Vagina (tissue), 2 donors: ENCODE data around the gene KIF21B. TPM values are rescaled to one million over a fixed set of nuclear protein-coding genes. Genes with fewer than 3 reads are reported as not detected.

Experiments
- DNase-seq, 2 donors: peaks; one replicate each; pipeline ENCODE4 v3.0.0-alpha.2; 2017; ENCODE audit errors: extremely low spot score in 2 of 2
- H3K27ac ChIP-seq: fragments of 200-600 bp; sonication (generic); one replicate; pipeline ENCODE4 v1.5.1; 2019
- H3K27me3 ChIP-seq: fragments of 200-600 bp; sonication (generic); one replicate; pipeline ENCODE4 v1.5.1; 2019
- H3K36me3 ChIP-seq, 2 donors: fragments of 200-600 bp; sonication (generic); one replicate each; pipeline ENCODE4 v1.5.1; 2017 to 2019
- H3K4me1 ChIP-seq: fragments of 200-600 bp; sonication (generic); one replicate; pipeline ENCODE4 v1.5.1; 2019
- H3K4me3 ChIP-seq, 2 donors: fragments of 200-600 bp; sonication (generic); 1 replicate in 1 of 2; 2 replicates in 1 of 2; pipeline ENCODE4 v1.5.1; 2016 to 2019
- H3K9me3 ChIP-seq: fragments of 200-600 bp; sonication (generic); one replicate; pipeline ENCODE4 v1.5.1; 2019
- POLR2A ChIP-seq, 2 donors: fragments of 450-650 bp; IDR thresholded peaks; one replicate each; pipeline ENCODE4 v1.6.1; 2017; ENCODE audit warnings: antibody characterized with exemption in 2 of 2, mild to moderate bottlenecking in 2 of 2, moderate library complexity in 2 of 2
- POLR2AphosphoS5 ChIP-seq, 2 donors: sonication (generic); formaldehyde crosslinking; IDR thresholded peaks; one replicate each; pipeline ENCODE4 v1.9.0; 2017; ENCODE audit warnings: antibody characterized with exemption in 2 of 2, mild to moderate bottlenecking in 2 of 2, low read depth in 1 of 2; ENCODE audit not compliant: insufficient read depth in 1 of 2
- intact Hi-C: fragments of 100-400 bp; cut with DNase I; formaldehyde crosslinking; loops from one replicate; pipeline ENCODE4 v1.15.1; 2023
- total RNA-seq: library from RNA; depleted of rRNA; stranded (reverse); fragments of >200 nt; gene quantifications from one replicate; pipeline ENCODE4 v1.2.3, GENCODE V29; 2016
- TF ChIP-seq, protein P1 (sequence below), 3 experiments: fragments of 450-650 bp in 2 of 3; fragments of 200-600 bp in 1 of 3; sonication (generic) in 1 of 3; IDR thresholded peaks; one replicate each; pipeline ENCODE4 v1.5.1; 2017 to 2019; ENCODE audit warnings: antibody characterized with exemption in 3 of 3, mild to moderate bottlenecking in 2 of 3, moderate library complexity in 2 of 3

The KIF21B gene
- total RNA-seq, 1 donor from 2014 or later, result 4.7 TPM

DNA sequence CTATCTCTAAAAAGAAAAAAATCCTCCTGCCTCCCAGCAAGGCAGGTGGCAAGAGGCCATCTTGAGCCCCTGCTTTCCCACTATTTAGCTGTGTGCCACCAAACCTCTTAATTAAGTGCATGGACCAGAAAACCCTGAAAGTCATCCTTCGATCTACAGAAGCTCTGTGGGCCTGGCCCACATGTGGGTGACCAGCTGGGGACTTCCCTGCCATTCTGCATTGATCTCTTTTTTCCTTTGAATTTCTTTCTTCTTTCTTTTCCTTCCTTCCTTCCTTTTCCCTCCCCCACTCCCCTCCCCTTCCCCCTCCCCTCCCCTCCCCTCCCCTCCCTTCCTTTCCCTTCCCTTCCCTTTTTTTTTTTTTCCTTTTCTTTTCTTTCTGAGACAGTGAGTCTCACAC is 38.0 kb downstream of the KIF21B start:
- no peak overlapping the region for H3K27ac ChIP-seq
- no peak overlapping the region for H3K4me3 ChIP-seq
- DNase-seq, result no peak
- H3K27me3 ChIP-seq, result no peaks in the 10 kb centered on the region
- intact Hi-C loops, result no loop called here
- TF ChIP-seq, protein P1, sequence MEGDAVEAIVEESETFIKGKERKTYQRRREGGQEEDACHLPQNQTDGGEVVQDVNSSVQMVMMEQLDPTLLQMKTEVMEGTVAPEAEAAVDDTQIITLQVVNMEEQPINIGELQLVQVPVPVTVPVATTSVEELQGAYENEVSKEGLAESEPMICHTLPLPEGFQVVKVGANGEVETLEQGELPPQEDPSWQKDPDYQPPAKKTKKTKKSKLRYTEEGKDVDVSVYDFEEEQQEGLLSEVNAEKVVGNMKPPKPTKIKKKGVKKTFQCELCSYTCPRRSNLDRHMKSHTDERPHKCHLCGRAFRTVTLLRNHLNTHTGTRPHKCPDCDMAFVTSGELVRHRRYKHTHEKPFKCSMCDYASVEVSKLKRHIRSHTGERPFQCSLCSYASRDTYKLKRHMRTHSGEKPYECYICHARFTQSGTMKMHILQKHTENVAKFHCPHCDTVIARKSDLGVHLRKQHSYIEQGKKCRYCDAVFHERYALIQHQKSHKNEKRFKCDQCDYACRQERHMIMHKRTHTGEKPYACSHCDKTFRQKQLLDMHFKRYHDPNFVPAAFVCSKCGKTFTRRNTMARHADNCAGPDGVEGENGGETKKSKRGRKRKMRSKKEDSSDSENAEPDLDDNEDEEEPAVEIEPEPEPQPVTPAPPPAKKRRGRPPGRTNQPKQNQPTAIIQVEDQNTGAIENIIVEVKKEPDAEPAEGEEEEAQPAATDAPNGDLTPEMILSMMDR (IDR thresholded peaks at IDR 0.05), result no peak
- no peak for TF ChIP-seq POLR2AphosphoS5 (IDR thresholded peaks at IDR 0.05; ENCODE audit: insufficient read depth in 1 of 2, low read depth in 1 of 2)
- no peak for TF ChIP-seq POLR2A (IDR thresholded peaks at IDR 0.05)
- H3K9me3 ChIP-seq, result no peaks in the 10 kb centered on the region
- H3K4me1 ChIP-seq, result no peaks in the 10 kb centered on the region
- H3K36me3 ChIP-seq, result no peaks in the 10 kb centered on the region

DNA sequence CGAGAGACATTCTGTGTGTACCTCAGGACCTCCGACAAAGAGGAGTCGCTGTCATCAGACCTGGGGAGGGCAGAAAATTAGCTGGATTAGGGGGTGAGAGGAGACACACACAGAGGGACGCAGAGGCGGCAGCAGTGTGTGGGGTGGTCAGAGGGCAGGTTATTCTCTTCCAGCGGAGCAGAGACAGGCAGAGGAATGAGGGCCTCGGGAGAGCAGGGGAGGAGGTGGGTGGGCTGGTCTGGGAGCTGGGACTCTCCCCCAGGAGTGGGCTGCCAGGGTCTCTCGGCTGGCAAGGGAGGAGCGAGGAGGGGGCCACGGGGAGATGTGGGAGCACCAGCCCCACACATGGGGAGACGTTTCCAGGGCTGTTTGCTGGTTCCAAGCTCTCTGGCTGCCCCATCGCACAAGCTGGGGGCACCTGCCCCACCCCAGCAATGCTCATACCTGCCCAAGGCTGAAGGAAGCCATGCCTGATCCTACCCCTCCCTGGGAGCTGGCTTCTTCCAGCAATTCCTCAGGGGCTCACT is 40.4 kb downstream of the KIF21B start:
- Histone ChIP-seq H3K4me3 (no peak overlapping the region), H3K27me3 (no peaks in the 10 kb centered on the region), H3K4me1 (no peaks in the 10 kb centered on the region), H3K36me3 (no peaks in the 10 kb centered on the region), H3K27ac (no peak overlapping the region), H3K9me3 (no peaks in the 10 kb centered on the region)
- DNase-seq, result no peak
- intact Hi-C loops, result no loop called here
- TF ChIP-seq, protein P1 (IDR thresholded peaks at IDR 0.05), result no peak
- TF ChIP-seq POLR2AphosphoS5 (IDR thresholded peaks at IDR 0.05; ENCODE audit: insufficient read depth in 1 of 2, low read depth in 1 of 2) (no peak), POLR2A (IDR thresholded peaks at IDR 0.05) (no peak)

DNA sequence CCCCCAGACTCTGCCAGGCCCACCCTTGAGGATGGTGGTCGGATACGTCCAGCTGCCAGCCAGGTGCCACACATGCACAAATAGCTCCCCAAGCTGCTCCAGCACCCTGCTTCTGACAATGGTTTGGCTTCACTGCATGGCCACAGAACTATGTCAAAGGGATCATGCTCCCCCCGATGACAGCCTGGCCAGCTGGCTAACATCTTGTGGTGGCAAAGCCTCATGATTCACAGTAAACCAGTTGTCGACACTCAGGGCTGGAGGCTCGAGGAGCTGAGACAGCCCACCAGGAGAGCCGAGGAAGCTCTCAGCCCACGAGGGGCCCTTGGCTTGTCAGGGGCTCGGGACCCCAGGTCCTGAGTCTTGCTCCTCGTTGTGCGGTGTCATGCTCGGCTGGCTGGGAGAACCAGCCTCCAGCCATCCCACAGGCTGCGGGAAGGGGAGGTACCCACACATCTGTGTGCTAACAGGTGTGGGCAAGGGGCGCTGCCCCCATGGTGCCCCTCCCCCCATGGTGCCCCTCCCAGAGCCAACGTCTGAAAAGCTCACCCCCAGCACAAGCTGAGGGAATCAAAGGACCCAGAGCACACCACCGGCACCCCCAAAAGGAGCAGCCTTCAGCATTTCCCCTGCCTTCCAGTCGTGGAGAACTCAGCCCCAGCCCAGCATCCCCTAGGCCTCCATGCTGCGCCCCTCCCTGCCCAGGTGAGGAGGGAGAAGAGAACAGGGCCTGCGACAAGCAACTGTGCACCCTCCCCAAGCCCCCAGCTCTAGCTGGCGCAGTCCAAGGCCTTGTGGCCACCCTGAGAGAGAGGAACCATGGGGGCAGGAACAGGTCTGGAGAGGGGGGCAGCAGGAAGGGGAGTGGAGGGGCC is 41.2 kb downstream of the KIF21B start:
- TF ChIP-seq POLR2AphosphoS5 (IDR thresholded peaks at IDR 0.05; ENCODE audit: insufficient read depth in 1 of 2, low read depth in 1 of 2) (no peak), POLR2A (IDR thresholded peaks at IDR 0.05) (no peak)
- TF ChIP-seq, protein P1 (IDR thresholded peaks at IDR 0.05), result no peak
- intact Hi-C loops, result no loop called here
- Histone ChIP-seq H3K27me3 (no peaks in the 10 kb centered on the region), H3K36me3 (no peaks in the 10 kb centered on the region), H3K4me3 (no peak overlapping the region), H3K27ac (no peak overlapping the region), H3K4me1 (no peaks in the 10 kb centered on the region), H3K9me3 (no peaks in the 10 kb centered on the region)
- DNase-seq, result no peak

DNA sequence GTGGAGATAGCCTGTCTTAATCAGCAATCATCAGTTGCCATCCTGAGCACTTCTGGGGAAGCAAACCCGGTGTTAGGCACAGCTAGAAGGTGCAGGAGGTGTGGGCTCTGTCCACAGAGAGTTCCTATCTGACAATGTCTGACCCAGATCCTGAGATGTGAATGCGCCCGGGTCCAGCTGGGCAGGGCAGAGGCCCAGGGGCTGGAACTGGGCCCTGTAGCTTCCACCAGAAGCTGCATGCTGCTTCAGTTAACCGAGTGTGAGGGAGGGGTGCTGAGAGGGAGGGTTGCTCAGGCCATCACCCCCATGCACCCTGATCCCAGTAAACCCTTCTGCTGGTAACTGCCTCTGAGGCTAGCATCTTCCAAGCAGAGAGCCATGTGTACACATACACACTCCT is 42.2 kb downstream of the KIF21B start:
- TF ChIP-seq POLR2AphosphoS5 (IDR thresholded peaks at IDR 0.05; ENCODE audit: insufficient read depth in 1 of 2, low read depth in 1 of 2) (no peak), POLR2A (IDR thresholded peaks at IDR 0.05) (no peak)
- TF ChIP-seq, protein P1 (IDR thresholded peaks at IDR 0.05), result no peak
- Histone ChIP-seq H3K9me3 (no peaks in the 10 kb centered on the region), H3K36me3 (no peaks in the 10 kb centered on the region), H3K27ac (no peak overlapping the region), H3K27me3 (no peaks in the 10 kb centered on the region), H3K4me1 (no peaks in the 10 kb centered on the region), H3K4me3 (no peak overlapping the region)
- intact Hi-C loops, result no loop called here
- DNase-seq, result no peak

DNA sequence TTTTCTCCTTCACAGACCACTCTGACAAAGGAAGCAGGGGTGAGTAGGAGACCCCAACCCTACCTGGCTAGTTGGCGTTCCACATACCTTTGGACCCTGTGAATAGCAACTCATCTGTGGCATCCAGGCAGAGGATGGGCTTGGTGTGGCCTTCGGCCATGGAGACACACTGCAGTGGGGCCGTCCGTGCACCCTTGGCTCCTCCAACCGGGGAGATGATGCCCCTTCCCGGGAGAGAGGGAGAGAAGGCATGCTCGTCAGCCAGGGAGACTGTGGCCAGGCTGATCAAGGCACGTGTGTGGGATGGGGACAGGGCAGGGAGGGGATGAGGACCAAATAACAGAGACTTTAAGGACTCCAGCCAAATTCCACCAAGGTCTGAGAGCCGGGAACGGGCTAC is 42.6 kb downstream of the KIF21B start:
- intact Hi-C loops, result no loop called here
- Histone ChIP-seq H3K9me3 (no peaks in the 10 kb centered on the region), H3K27me3 (no peaks in the 10 kb centered on the region), H3K4me1 (no peaks in the 10 kb centered on the region), H3K4me3 (no peak overlapping the region), H3K36me3 (no peaks in the 10 kb centered on the region), H3K27ac (no peak overlapping the region)
- no peak for DNase-seq
- TF ChIP-seq, protein P1 (IDR thresholded peaks at IDR 0.05), result no peak
- no peak for TF ChIP-seq POLR2A (IDR thresholded peaks at IDR 0.05)
- TF ChIP-seq POLR2AphosphoS5 (IDR thresholded peaks at IDR 0.05; ENCODE audit: insufficient read depth in 1 of 2, low read depth in 1 of 2), result no peak
